ENCODE measurements around the gene CUEDC2.

The CUEDC2 gene

DNA sequence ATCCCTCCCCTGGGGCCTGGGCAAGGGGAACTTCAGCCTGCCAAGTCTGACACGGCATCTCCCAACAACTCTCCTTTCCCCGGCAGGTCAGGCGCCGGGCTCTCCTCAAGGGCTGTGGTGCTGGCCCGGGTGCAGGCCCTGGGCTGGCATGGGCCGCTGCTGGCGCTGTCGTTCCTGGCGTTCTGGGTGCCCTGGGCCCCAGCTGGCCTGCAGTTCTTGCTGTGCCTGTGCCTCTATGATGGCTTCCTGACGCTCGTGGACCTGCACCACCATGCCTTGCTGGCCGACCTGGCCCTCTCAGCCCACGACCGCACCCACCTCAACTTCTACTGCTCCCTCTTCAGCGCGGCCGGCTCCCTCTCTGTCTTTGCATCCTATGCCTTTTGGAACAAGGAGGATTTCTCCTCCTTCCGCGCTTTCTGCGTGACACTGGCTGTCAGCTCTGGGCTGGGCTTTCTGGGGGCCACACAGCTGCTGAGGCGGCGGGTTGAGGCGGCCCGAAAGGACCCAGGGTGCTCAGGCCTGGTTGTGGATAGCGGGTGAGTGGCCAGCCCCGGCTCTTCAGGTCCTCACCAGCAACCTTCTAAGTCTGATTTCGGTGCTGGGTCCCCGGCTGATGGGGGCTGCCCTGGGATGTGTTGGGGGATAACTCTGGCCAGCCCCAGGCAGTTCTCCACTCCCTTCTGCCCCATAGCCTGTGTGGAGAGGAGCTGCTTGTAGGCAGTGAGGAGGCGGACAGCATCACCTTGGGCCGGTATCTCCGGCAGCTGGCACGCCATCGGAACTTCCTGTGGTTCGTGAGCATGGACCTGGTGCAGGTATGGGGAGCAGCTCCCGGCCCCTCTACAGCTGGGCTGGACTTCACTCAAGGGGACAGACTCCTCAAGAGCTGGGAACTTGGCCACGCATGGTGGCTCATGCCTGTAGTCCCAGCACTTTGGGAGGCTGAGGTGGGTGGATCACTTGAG lies 38.5 kb upstream of the CUEDC2 start:
- DNase-seq (ENCODE audit: extremely low read depth, low read depth), result no peak

GRCh38 chr10:102468683-102469082 lies 36.3 kb upstream of the CUEDC2 start:
- no peak for DNase-seq (ENCODE audit: extremely low read depth, low read depth)
- TF ChIP-seq CTCF (IDR thresholded peaks at IDR 0.05; ENCODE audit: low read depth, low read length), result no peak

More for the DNA sequence above, 38.5 kb upstream of the CUEDC2 start:
- no peak for TF ChIP-seq CTCF (IDR thresholded peaks at IDR 0.05; ENCODE audit: low read depth, low read length)

DNA sequence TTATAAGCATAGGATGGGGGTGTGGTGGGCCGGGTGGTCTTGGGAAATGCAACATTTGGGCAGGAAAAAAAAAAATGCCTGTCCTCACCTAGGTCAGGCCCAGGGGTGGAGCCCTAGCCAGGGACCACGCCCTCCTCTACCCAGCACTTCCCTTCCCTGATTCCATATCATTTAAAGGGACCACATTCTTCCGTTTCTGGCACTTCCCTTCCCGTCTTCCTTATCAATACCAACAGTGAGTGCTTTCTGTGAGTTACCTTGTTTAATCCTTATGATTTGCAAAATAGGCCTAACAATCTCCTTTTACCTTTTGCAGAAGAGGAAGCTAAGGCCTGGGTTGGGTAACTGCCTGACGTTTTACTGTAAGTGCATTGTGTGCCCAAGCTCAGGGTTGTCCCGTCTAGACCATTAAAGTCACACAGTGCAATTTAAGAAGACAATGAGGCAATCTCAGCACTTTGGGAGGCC lies 35.6 kb upstream of the CUEDC2 start:
- DNase-seq (ENCODE audit: extremely low read depth, low read depth), result no peak
- TF ChIP-seq CTCF (IDR thresholded peaks at IDR 0.05; ENCODE audit: low read depth, low read length), result no peak

- TF ChIP-seq CTCF (IDR thresholded peaks at IDR 0.05; ENCODE audit: low read depth, low read length), result no peak
- DNase-seq (ENCODE audit: extremely low read depth, low read depth), result no peak
Observed at GRCh38 chr10:102467318-102467717, 34.9 kb upstream of the CUEDC2 start.

DNA sequence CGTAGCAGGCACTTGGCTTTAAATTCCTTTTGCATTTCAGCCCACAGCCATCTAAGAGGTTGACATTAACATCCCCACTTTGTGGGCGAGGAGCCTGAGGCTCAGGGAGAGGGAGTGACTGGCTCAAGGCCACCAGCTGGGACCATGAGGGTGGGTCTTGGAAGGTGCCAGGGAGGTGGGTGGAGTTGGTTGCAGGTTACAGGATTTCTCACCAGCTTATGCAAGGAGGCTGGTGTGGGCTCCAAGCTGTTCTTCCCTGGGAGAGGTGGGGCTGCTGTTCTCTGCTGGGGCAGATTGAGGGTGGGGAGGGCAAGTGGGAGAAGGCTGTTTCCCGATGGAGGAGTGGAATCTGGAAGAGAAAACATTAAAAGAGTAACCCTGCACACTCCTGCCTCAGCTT lies 33.1 kb upstream of the CUEDC2 start:
- no peak for TF ChIP-seq CTCF (IDR thresholded peaks at IDR 0.05; ENCODE audit: low read depth, low read length)
- DNase-seq (ENCODE audit: extremely low read depth, low read depth), result no peak

GRCh38 chr10:102463983-102464382 lies 31.6 kb upstream of the CUEDC2 start:
- no peak for TF ChIP-seq CTCF (IDR thresholded peaks at IDR 0.05; ENCODE audit: low read depth, low read length)
- no peak for DNase-seq (ENCODE audit: extremely low read depth, low read depth)

DNA sequence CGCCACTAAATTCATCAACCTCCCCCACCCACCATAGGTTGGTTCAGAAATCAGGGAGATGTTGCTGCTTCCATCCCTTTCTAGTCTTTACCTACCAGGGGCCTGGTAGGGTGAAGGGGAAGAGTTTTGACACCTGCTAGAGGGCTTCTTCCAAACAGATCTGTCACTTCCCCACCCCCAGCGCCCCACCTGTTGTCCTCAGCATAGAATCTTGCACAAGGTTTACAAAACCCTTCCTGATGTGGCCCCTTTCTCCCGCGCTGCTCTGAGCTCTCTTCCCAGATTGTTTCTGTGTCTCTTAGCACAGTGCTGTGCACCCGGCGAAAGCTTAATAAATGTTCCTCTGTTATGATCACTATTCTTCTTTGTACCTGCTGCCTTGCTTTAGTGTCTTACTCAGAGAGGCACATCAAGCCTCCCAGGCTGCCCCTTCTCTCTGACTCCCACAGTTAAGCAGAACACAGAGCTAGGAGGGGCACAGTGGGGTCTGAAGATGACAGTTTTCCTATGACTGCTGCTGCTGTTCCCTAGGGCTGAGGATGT lies 30.2 kb upstream of the CUEDC2 start:
- DNase-seq (ENCODE audit: extremely low read depth, low read depth), result no peak
- no peak for TF ChIP-seq CTCF (IDR thresholded peaks at IDR 0.05; ENCODE audit: low read depth, low read length)

Data from AG09319 (cell line).